H1 (cell line): ENCODE data around the gene RPL6. TPM values are rescaled to one million over a fixed set of nuclear protein-coding genes. Genes with fewer than 3 reads are reported as not detected.

ENCODE experiments used
- CTCF ChIA-PET: fragments of 300-600 bp; sonication (Branson Sonifier 250); formaldehyde crosslinking; loops from one replicate; lab custom pipeline; 2021; ENCODE audit not compliant: partially characterized antibody; lab: Charles Lee
- POLR2A ChIA-PET: fragments of 300-600 bp; sonication (Branson Sonifier 250); formaldehyde crosslinking; loops from one replicate; lab custom pipeline; 2021; ENCODE audit warnings: inconsistent platforms; ENCODE audit not compliant: partially characterized antibody; lab: Charles Lee
- DNase-seq, 2 experiments: peaks; one replicate each; pipeline versions ENCODE4 v3.0.0 to v3.0.0-alpha.2; 2010 to 2022; ENCODE audit warnings: low spot score in 2 of 2, low read depth in 1 of 2, mixed read lengths in 1 of 2
- FAIRE-seq: peaks from 2 replicates; lab custom pipeline; 2011; peaks lifted over from hg19 to GRCh38; lab: Jason Lieb, UNC
- H2AFZ ChIP-seq: 2 replicates; pipeline ENCODE4 v1.8.1; 2012; ENCODE audit warnings: low read length, inconsistent platforms
- H2AK5ac ChIP-seq: 2 replicates; pipeline ENCODE4 v1.6.1; 2013; ENCODE audit warnings: low read depth, low read length
- H2BK120ac ChIP-seq: replicated peaks from 2 replicates; pipeline ENCODE3; 2013; ENCODE audit warnings: low read depth, low read length, inconsistent platforms
- H2BK12ac ChIP-seq: 2 replicates; pipeline ENCODE4 v1.6.1; 2013; ENCODE audit warnings: low read depth, low read length
- H2BK15ac ChIP-seq: 2 replicates; pipeline ENCODE4 v1.6.1; 2013; ENCODE audit warnings: low read length
- H2BK20ac ChIP-seq: 2 replicates; pipeline ENCODE4 v1.6.1; 2013; ENCODE audit warnings: low read length
- H2BK5ac ChIP-seq: 2 replicates; pipeline ENCODE4 v1.6.1; 2013; ENCODE audit warnings: low read depth, low read length
- H3K14ac ChIP-seq: 2 replicates; pipeline ENCODE4 v1.6.1; 2013; ENCODE audit warnings: inconsistent platforms; ENCODE audit not compliant: insufficient read length
- H3K18ac ChIP-seq: 2 replicates; pipeline ENCODE4 v1.6.1; 2013; ENCODE audit warnings: low read length; ENCODE audit errors: extremely low read depth
- H3K23ac ChIP-seq: 2 replicates; pipeline ENCODE4 v1.6.1; 2013; ENCODE audit warnings: inconsistent platforms; ENCODE audit not compliant: insufficient read length
- H3K23me2 ChIP-seq: 2 replicates; pipeline ENCODE4 v1.6.1; 2013; ENCODE audit warnings: low read depth, low read length
- H3K27ac ChIP-seq: 2 replicates; pipeline ENCODE4 v1.6.1; 2011; ENCODE audit warnings: low read depth, low read length, inconsistent platforms
- H3K27me3 ChIP-seq, 4 experiments: replicated peaks in 1 of 4; 1 replicate in 1 of 4; 2 replicates in 3 of 4; pipeline versions ENCODE4 v1.6.1 to v1.8.1; 2011 to 2013; ENCODE audit warnings: low read length in 3 of 4, mild to moderate bottlenecking in 3 of 4, inconsistent platforms in 2 of 4, mixed read lengths in 2 of 4, moderate library complexity in 1 of 4; ENCODE audit not compliant: control insufficient read depth in 3 of 4, insufficient read depth in 3 of 4; ENCODE audit errors: extremely low read depth in 1 of 4
- H3K36me3 ChIP-seq, 4 experiments: 2 replicates each; pipeline versions ENCODE4 v1.6.1 to v1.8.1; 2011 to 2013; ENCODE audit warnings: mild to moderate bottlenecking in 4 of 4, low read length in 3 of 4, moderate library complexity in 2 of 4, control low read depth in 1 of 4, inconsistent platforms in 1 of 4; ENCODE audit not compliant: insufficient read depth in 4 of 4, control insufficient read depth in 2 of 4
- H3K4ac ChIP-seq: replicated peaks from 2 replicates; pipeline ENCODE3; 2013; ENCODE audit warnings: low read length, low read depth, mixed read lengths, inconsistent platforms; ENCODE audit not compliant: insufficient read length
- H3K4me1 ChIP-seq, 4 experiments: replicated peaks in 1 of 4; 1 replicate in 1 of 4; 2 replicates in 3 of 4; pipeline versions ENCODE4 v1.6.1 to v1.8.1; 2011 to 2013; ENCODE audit warnings: low read length in 3 of 4, inconsistent platforms in 2 of 4, mixed read lengths in 1 of 4; ENCODE audit not compliant: insufficient read depth in 4 of 4, control insufficient read depth in 3 of 4
- H3K4me2 ChIP-seq, 2 experiments: 2 replicates each; pipeline versions ENCODE4 v1.6.1 to v1.8.1; 2011 to 2013; ENCODE audit warnings: low read depth in 2 of 2, low read length in 2 of 2, control low read depth in 1 of 2, inconsistent platforms in 1 of 2, mild to moderate bottlenecking in 1 of 2; ENCODE audit not compliant: insufficient read depth in 1 of 2
- H3K4me3 ChIP-seq, 4 experiments: fragments of 200-600, 300-600 bp in 1 of 4; sonication (generic), shearing (Covaris generic), sonication (Bioruptor Twin) in 1 of 4; 2 replicates each; pipeline versions ENCODE4 v1.5.1 to v1.8.1; 2011 to 2016; ENCODE audit warnings: low read length in 4 of 4, low read depth in 3 of 4, control low read depth in 2 of 4, inconsistent platforms in 2 of 4, mild to moderate bottlenecking in 2 of 4, mixed read lengths in 1 of 4, moderate library complexity in 1 of 4; ENCODE audit not compliant: insufficient read depth in 2 of 4; ENCODE audit errors: extremely low read depth in 1 of 4
- H3K56ac ChIP-seq: replicated peaks from 2 replicates; pipeline ENCODE3; 2013; ENCODE audit warnings: low read depth, mild to moderate bottlenecking, mixed read lengths, low read length, inconsistent platforms; ENCODE audit not compliant: insufficient read length
- H3K79me1 ChIP-seq: 2 replicates; pipeline ENCODE4 v1.6.1; 2013; ENCODE audit warnings: low read depth, low read length, control low read depth
- H3K79me2 ChIP-seq, 2 experiments: 2 replicates each; pipeline versions ENCODE4 v1.6.1 to v1.8.1; 2012 to 2013; ENCODE audit warnings: low read length in 2 of 2, mild to moderate bottlenecking in 2 of 2, inconsistent platforms in 1 of 2; ENCODE audit not compliant: insufficient read depth in 2 of 2, control insufficient read depth in 1 of 2
- H3K9ac ChIP-seq, 4 experiments: replicated peaks in 1 of 4; 1 replicate in 1 of 4; 2 replicates in 3 of 4; pipeline versions ENCODE4 v1.6.1 to v1.8.1; 2011 to 2013; ENCODE audit warnings: low read depth in 3 of 4, low read length in 3 of 4, control low read depth in 2 of 4, mild to moderate bottlenecking in 2 of 4, moderate library complexity in 2 of 4, inconsistent platforms in 1 of 4; ENCODE audit errors: extremely low read depth in 1 of 4
- H3K9me3 ChIP-seq, 2 experiments: 2 replicates each; pipeline versions ENCODE4 v1.6.1 to v1.8.1; 2012 to 2013; ENCODE audit warnings: mild to moderate bottlenecking in 2 of 2, moderate library complexity in 2 of 2, control low read depth in 1 of 2, inconsistent platforms in 1 of 2, low read depth in 1 of 2, low read length in 1 of 2, mixed read lengths in 1 of 2; ENCODE audit not compliant: insufficient read depth in 2 of 2
- H4K20me1 ChIP-seq, 2 experiments: replicated peaks in 1 of 2; 2 replicates each; pipeline versions ENCODE3 to v1.8.1; 2011 to 2013; ENCODE audit warnings: inconsistent platforms in 2 of 2, low read length in 2 of 2, mild to moderate bottlenecking in 1 of 2; ENCODE audit not compliant: insufficient read depth in 2 of 2, control insufficient read depth in 1 of 2
- H4K5ac ChIP-seq: 2 replicates; pipeline ENCODE4 v1.6.1; 2013; ENCODE audit warnings: low read length, low read depth, mixed read lengths, inconsistent platforms; ENCODE audit not compliant: insufficient read length
- H4K8ac ChIP-seq: 2 replicates; pipeline ENCODE4 v1.8.0; 2013; ENCODE audit warnings: mild to moderate bottlenecking, moderate library complexity, low read length, inconsistent platforms; ENCODE audit not compliant: insufficient read depth; ENCODE audit errors: extremely low read depth
- H4K91ac ChIP-seq: replicated peaks from 2 replicates; pipeline ENCODE3; 2013; ENCODE audit warnings: low read length, mixed read lengths, inconsistent platforms; ENCODE audit not compliant: insufficient read length
- RNF2 ChIP-seq: fragments of 200-900, 300-1000 bp; sonication (generic); IDR thresholded peaks from 2 replicates; pipeline ENCODE4 v1.7.1; 2016; ENCODE audit warnings: borderline replicate concordance, low read depth, mild to moderate bottlenecking, antibody characterized with exemption, low read length; ENCODE audit not compliant: poor library complexity, severe bottlenecking; ENCODE audit errors: missing control alignments
- SIX5 ChIP-seq: IDR thresholded peaks from 2 replicates; pipeline ENCODE4 v1.6.1; 2011; ENCODE audit warnings: mild to moderate bottlenecking, low read depth, low read length
- SRF ChIP-seq: IDR thresholded peaks from 2 replicates; pipeline ENCODE4 v1.6.1; 2011; ENCODE audit warnings: mild to moderate bottlenecking, low read depth, low read length, moderate library complexity
- WGBS, 2 experiments: shearing (Covaris generic) in 1 of 2; methylation state at CpG; one replicate each; pipeline versions ENCODE4 v1.1.6 to v1.1.7; 2013 to 2015; ENCODE audit warnings: low lambda C conversion rate in 2 of 2, mixed read lengths in 2 of 2, inconsistent platforms in 1 of 2, low coverage in 1 of 2, missing lambda C conversion rate in 1 of 2; ENCODE audit not compliant: insufficient replicate concordance in 2 of 2, insufficient coverage in 1 of 2, insufficient read length in 1 of 2; ENCODE audit errors: extremely low coverage in 1 of 2, missing lambda C conversion rate in 1 of 2; 5-methylcytosine and 5-hydroxymethylcytosine counted together
- polyA plus RNA-seq, 7 experiments: library from polyadenylated mRNA; depleted of rRNA in 3 of 7; stranded (reverse) in 5 of 7; unstranded in 2 of 7; fragments of >200 nt in 5 of 7; fragments of 200-250 nt in 2 of 7; gene quantifications; 1 replicate in 5 of 7; 2 replicates in 1 of 7; 4 replicates in 1 of 7; pipeline versions ENCODE4 v1.2.1 to v1.2.3, GENCODE V29; 2011 to 2013; ENCODE audit warnings: missing spikeins in 2 of 7, mixed read lengths in 2 of 7
- total RNA-seq: library from RNA; stranded (reverse); fragmentation: NEBNext Ultra II Directional; extraction: Animal tissue kit (Norgen Biotek cat#: 25700); gene quantifications from 2 replicates; pipeline ENCODE4 v1.2.1, GENCODE V29; 2021

Gene RPL6
- total and polyA plus RNA-seq, 2 of the 8 experiments (the other 6 are each of a cell fraction or from before 2014, with no cell fraction given), result 1,073 to 1,643 TPM

DNA sequence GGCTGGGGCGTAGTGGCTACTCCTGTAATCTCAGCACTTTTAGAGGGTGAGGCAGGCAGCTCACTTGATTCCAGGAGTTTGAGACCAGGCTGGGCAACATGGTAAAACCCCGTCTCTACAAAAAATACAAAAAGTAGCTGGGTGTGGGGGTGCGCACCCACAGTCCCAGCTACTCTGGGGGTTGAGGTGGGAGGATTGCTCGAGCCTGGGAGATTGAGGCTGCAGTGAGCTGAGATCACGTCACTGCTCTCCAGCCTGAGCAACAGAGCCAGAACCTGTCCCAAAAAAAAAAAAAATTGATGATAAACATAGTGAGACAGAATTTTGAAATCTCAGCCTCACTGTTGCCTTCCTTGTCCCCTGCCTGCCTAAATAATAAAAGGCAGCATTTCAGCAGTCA is 49.3 kb upstream of the RPL6 start:
- no peak overlapping the region for H4K5ac ChIP-seq
- H3K9me3 ChIP-seq, result no peaks in the 10 kb centered on the region
- no peaks in the 10 kb centered on the region for H3K23me2 ChIP-seq
- ChIA-PET POLR2A (no interaction called here), CTCF (interaction anchor here (0.5 to 1.4 kb wide), 2 partner anchors 14 to 46 kb away, joined by 3 to 4 read pairs; no protein-coding TSS in a partner anchor)
- H3K36me3 ChIP-seq, result peaks cover 3 to 34% (median 25%) of the 10 kb centered on the region in 4 experiments
- H4K91ac ChIP-seq, result no peak overlapping the region
- no peaks in the 10 kb centered on the region for H3K4me1 ChIP-seq
- H3K56ac ChIP-seq, result no peak overlapping the region
- WGBS, 2 experiments, result 92% methylated on average over 5 of the region's 5 CpGs; no CpG with 5 or more reads in 1 of the 2 experiments
- H3K79me1 ChIP-seq, result no peaks in the 10 kb centered on the region; the same call in 1 of the 2 replicates
- H3K27me3 ChIP-seq, result no peaks in the 10 kb centered on the region
- H2BK5ac ChIP-seq, result no peak overlapping the region
- no peak overlapping the region for H2BK20ac ChIP-seq
- no peak overlapping the region for H3K4ac ChIP-seq
- no peak overlapping the region for H2AFZ ChIP-seq
- H2BK12ac ChIP-seq, result no peak overlapping the region
- no peak overlapping the region for H3K23ac ChIP-seq
- H3K27ac ChIP-seq, result no peak overlapping the region
- no peak overlapping the region for H3K9ac ChIP-seq
- no peak overlapping the region for H3K4me3 ChIP-seq
- no peak overlapping the region for H2BK120ac ChIP-seq
- no peak overlapping the region for H3K18ac ChIP-seq
- no peak overlapping the region for H4K8ac ChIP-seq
- H3K14ac ChIP-seq, result no peak overlapping the region
- no peak overlapping the region for H2BK15ac ChIP-seq
- H3K4me2 ChIP-seq, result no peak overlapping the region
- H4K20me1 ChIP-seq, result peaks cover 1 to 2% of the 10 kb centered on the region in 2 experiments
- H2AK5ac ChIP-seq, result no peak overlapping the region
- FAIRE-seq (no peak), DNase-seq (no peak)
- H3K79me2 ChIP-seq, result no peaks in the 10 kb centered on the region
- no peak for TF ChIP-seq SRF
- TF ChIP-seq SIX5, result no peak
- TF ChIP-seq RNF2, result no peak
